Gastroesophageal sphincter (tissue), 4 donors: ENCODE measurements around the gene PTPN23. TPM values are rescaled to one million over a fixed set of nuclear protein-coding genes. Genes with fewer than 3 reads are reported as not detected.

Experiments used
- ATAC-seq: fragments of 150-250 bp; one replicate; pipeline ENCODE4 v1.9.1; 2016; ENCODE audit warnings: mild to moderate bottlenecking, moderate library complexity
- H3K27ac ChIP-seq, 4 donors: fragments of 200-600 bp; sonication (generic) in 3 of 4; 1 replicate in 3 of 4; 2 replicates in 1 of 4; pipeline ENCODE4 v1.5.1; 2016 to 2019
- H3K27me3 ChIP-seq: fragments of 200-600 bp; sonication (generic); one replicate; pipeline ENCODE4 v1.5.1; 2019
- H3K36me3 ChIP-seq, 2 donors: fragments of 200-600 bp; sonication (generic); one replicate each; pipeline ENCODE4 v1.5.1; 2019; ENCODE audit warnings: control low read depth in 1 of 2
- H3K4me1 ChIP-seq, 3 donors: fragments of 200-600 bp; sonication (generic); 1 replicate in 2 of 3; 2 replicates in 1 of 3; pipeline ENCODE4 v1.5.1; 2016 to 2019; ENCODE audit warnings: control low read depth in 2 of 3
- H3K4me3 ChIP-seq, 2 donors: fragments of 200-600 bp; sonication (generic); one replicate each; pipeline ENCODE4 v1.5.1; 2019; ENCODE audit warnings: mild to moderate bottlenecking in 1 of 2, moderate library complexity in 1 of 2
- H3K9me3 ChIP-seq, 3 donors: fragments of 200-600 bp; sonication (generic); one replicate each; pipeline ENCODE4 v1.5.1; 2017 to 2019; ENCODE audit warnings: control low read depth in 2 of 3
- EP300 ChIP-seq: sonication (generic); formaldehyde crosslinking; IDR thresholded peaks from one replicate; pipeline ENCODE4 v1.6.1; 2017; ENCODE audit warnings: antibody characterized with exemption, mild to moderate bottlenecking
- POLR2A ChIP-seq, 2 donors: fragments of 450-650 bp; IDR thresholded peaks; one replicate each; pipeline ENCODE4 v1.6.1; 2017; ENCODE audit warnings: antibody characterized with exemption in 2 of 2, mild to moderate bottlenecking in 2 of 2, moderate library complexity in 1 of 2
- POLR2AphosphoS5 ChIP-seq: sonication (generic); formaldehyde crosslinking; IDR thresholded peaks from one replicate; pipeline ENCODE4 v1.6.1; 2017; ENCODE audit warnings: antibody characterized with exemption
- WGBS, 2 donors: methylation state at CpG; one replicate each; pipeline ENCODE4 v1.1.5; 2018; ENCODE audit warnings: low coverage in 1 of 2; 5-methylcytosine and 5-hydroxymethylcytosine counted together
- total RNA-seq, 4 donors: library from RNA; depleted of rRNA; stranded (reverse); fragments of >200 nt; gene quantifications; one replicate each; pipeline ENCODE4 v1.1.0, GENCODE V29; 2016
- TF ChIP-seq, protein P1 (sequence below), 4 experiments: fragments of 200-600 bp in 2 of 4; fragments of 450-650 bp in 2 of 4; sonication (generic) in 1 of 4; IDR thresholded peaks; one replicate each; pipeline ENCODE4 v1.5.1; 2017 to 2019; ENCODE audit warnings: antibody characterized with exemption in 4 of 4, mild to moderate bottlenecking in 2 of 4, moderate library complexity in 2 of 4

PTPN23 gene
- total RNA-seq, 4 donors from 2014 or later: 9.1 to 34.2 (median 19.5) TPM

- no peaks in the 10 kb centered on the region for H3K9me3 ChIP-seq
- WGBS, 2 donors: 100% methylated on average over 1 of the region's 8 CpGs; no CpG with 5 or more reads in 1 of the 2 donors
- H3K27ac ChIP-seq: no peak overlapping the region
- TF ChIP-seq, protein P1, sequence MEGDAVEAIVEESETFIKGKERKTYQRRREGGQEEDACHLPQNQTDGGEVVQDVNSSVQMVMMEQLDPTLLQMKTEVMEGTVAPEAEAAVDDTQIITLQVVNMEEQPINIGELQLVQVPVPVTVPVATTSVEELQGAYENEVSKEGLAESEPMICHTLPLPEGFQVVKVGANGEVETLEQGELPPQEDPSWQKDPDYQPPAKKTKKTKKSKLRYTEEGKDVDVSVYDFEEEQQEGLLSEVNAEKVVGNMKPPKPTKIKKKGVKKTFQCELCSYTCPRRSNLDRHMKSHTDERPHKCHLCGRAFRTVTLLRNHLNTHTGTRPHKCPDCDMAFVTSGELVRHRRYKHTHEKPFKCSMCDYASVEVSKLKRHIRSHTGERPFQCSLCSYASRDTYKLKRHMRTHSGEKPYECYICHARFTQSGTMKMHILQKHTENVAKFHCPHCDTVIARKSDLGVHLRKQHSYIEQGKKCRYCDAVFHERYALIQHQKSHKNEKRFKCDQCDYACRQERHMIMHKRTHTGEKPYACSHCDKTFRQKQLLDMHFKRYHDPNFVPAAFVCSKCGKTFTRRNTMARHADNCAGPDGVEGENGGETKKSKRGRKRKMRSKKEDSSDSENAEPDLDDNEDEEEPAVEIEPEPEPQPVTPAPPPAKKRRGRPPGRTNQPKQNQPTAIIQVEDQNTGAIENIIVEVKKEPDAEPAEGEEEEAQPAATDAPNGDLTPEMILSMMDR (IDR thresholded peaks at IDR 0.05): no peak
- no peaks in the 10 kb centered on the region for H3K27me3 ChIP-seq
- no peak for ATAC-seq
- no peak overlapping the region for H3K4me3 ChIP-seq
- peaks cover 0 to 92% of the 10 kb centered on the region in 2 donors for H3K36me3 ChIP-seq
- peaks cover 0 to 19% (median 11%) of the 10 kb centered on the region in 3 donors for H3K4me1 ChIP-seq
Measured at GRCh38 chr3:47423548-47424145, 42.8 kb downstream of the PTPN23 start.

- Histone ChIP-seq H3K27me3 (no peaks in the 10 kb centered on the region), H3K4me3 (no peak overlapping the region), H3K4me1 (peaks cover 0 to 19% (median 11%) of the 10 kb centered on the region in 3 donors), H3K27ac (no peak overlapping the region), H3K36me3 (peaks cover 0 to 83% of the 10 kb centered on the region in 2 donors), H3K9me3 (no peaks in the 10 kb centered on the region)
- TF ChIP-seq EP300: no peak
- no peak for TF ChIP-seq POLR2A (IDR thresholded peaks at IDR 0.05)
- TF ChIP-seq POLR2AphosphoS5: no peak
- TF ChIP-seq, protein P1 (IDR thresholded peaks at IDR 0.05): no peak
- WGBS, 2 donors: 71 to 83% methylated on average over 6 to 15 of the region's 15 CpGs
- ATAC-seq: no peak
Measured at GRCh38 chr3:47424434-47425382, 43.9 kb downstream of the PTPN23 start.

GRCh38 chr3:47425383-47425778, 44.6 kb downstream of the PTPN23 start:
- H3K27me3 ChIP-seq: no peaks in the 10 kb centered on the region
- H3K9me3 ChIP-seq: no peaks in the 10 kb centered on the region
- peaks cover 0 to 19% (median 11%) of the 10 kb centered on the region in 3 donors for H3K4me1 ChIP-seq
- H3K27ac ChIP-seq: no peak overlapping the region
- WGBS, 2 donors: no CpG with 5 or more reads among the region's 11 CpGs
- H3K4me3 ChIP-seq: no peak overlapping the region
- no peak for ATAC-seq
- H3K36me3 ChIP-seq: peaks cover 0 to 81% of the 10 kb centered on the region in 2 donors
- TF ChIP-seq POLR2A (IDR thresholded peaks at IDR 0.05): no peak
- no peak for TF ChIP-seq EP300
- no peak for TF ChIP-seq POLR2AphosphoS5
- TF ChIP-seq, protein P1 (IDR thresholded peaks at IDR 0.05): no peak

- H3K4me3 ChIP-seq: no peak overlapping the region
- TF ChIP-seq POLR2A (IDR thresholded peaks at IDR 0.05): no peak
- TF ChIP-seq EP300: no peak
- TF ChIP-seq, protein P1 (IDR thresholded peaks at IDR 0.05): no peak
- TF ChIP-seq POLR2AphosphoS5: no peak
- no peak overlapping the region for H3K27ac ChIP-seq
- ATAC-seq: no peak
- H3K4me1 ChIP-seq: peaks cover 0 to 15% (median 11%) of the 10 kb centered on the region in 3 donors
- H3K9me3 ChIP-seq: no peaks in the 10 kb centered on the region
- H3K27me3 ChIP-seq: no peaks in the 10 kb centered on the region
- H3K36me3 ChIP-seq: peaks cover 0 to 82% of the 10 kb centered on the region in 2 donors
- WGBS, 2 donors: 93 to 100% methylated on average over 7 of the region's 9 CpGs
Measured at GRCh38 chr3:47425959-47426358, 45.1 kb downstream of the PTPN23 start.
